Measurements from ENCODE around the gene MRPS6. TPM values are rescaled to one million over a fixed set of nuclear protein-coding genes. Genes with fewer than 3 reads are reported as not detected.

MRPS6 gene
- total and polyA plus RNA-seq, 2 experiments from 2014 or later, result 13.7 to 83.9 TPM

GRCh38 chr21:34191876-34192275 lies 118.5 kb downstream of the MRPS6 start:
- H3K9me2 ChIP-seq (ENCODE audit: insufficient read depth), result no peaks in the 10 kb centered on the region
- no peaks in the 10 kb centered on the region for H4K20me1 ChIP-seq (ENCODE audit: insufficient read depth)
- peaks cover 5% of the 10 kb centered on the region; the same call in 1 of the 2 replicates for H3F3A ChIP-seq (ENCODE audit: insufficient read depth)
- no peaks in the 10 kb centered on the region for H3K9me3 ChIP-seq (ENCODE audit: low read depth)
- H3K36me3 ChIP-seq (ENCODE audit: low read depth), result no peaks in the 10 kb centered on the region
- no peak overlapping the region for H3K27ac ChIP-seq
- DNase-seq, result no peak
- whole genome bisulfite sequencing, 2 experiments (ENCODE audit: low coverage in 1 of 2, low lambda C conversion rate in 2 of 2, missing lambda C conversion rate in 2 of 2), result 95 to 100% methylated on average over 1 of the region's 1 CpG
- no peak overlapping the region for H3K4me2 ChIP-seq (ENCODE audit: unreplicated experiment)
- no peak overlapping the region for H3K9ac ChIP-seq
- no peaks in the 10 kb centered on the region for H3K4me1 ChIP-seq (ENCODE audit: insufficient read depth)
- no peak overlapping the region for H2AFZ ChIP-seq
- no peak overlapping the region for H3K4me3 ChIP-seq
- no peaks in the 10 kb centered on the region for H3K79me2 ChIP-seq (ENCODE audit: insufficient read depth)
- in situ Hi-C loops (cut with MboI), result no loop called here
- TF ChIP-seq EZH2 (IDR thresholded peaks at IDR 0.05; ENCODE audit: insufficient read depth, poor library complexity, severe bottlenecking) (no peak), EZH2phosphoT487 (IDR thresholded peaks at IDR 0.05; ENCODE audit: insufficient read depth, low read depth) (no peak)
- H3K27me3 ChIP-seq (replicated peaks; ENCODE audit: insufficient read depth), result no peaks in the 10 kb centered on the region

Other genes starting within 250 kb of the MRPS6 start
- 91.4 and 122 TPM in 2 replicates for gene ATP5PO, start 157.8 kb upstream of the MRPS6 start, total RNA-seq (2014; rRNA removed; shearing (Covaris generic))
- 236 and 237 TPM in 2 replicates for gene ATP5PO, start 157.8 kb upstream of the MRPS6 start, polyA plus RNA-seq (2016; fragmentation: Nextera tagmentation; extraction: Ambion mirVana)
- 9.5 and 10.8 TPM in 2 replicates for gene SLC5A3, start within 50 bp of the MRPS6 start, total RNA-seq (2014; rRNA removed; shearing (Covaris generic))
- 2.6 and 3.0 TPM in 2 replicates for gene SLC5A3, start within 50 bp of the MRPS6 start, polyA plus RNA-seq (2016; fragmentation: Nextera tagmentation; extraction: Ambion mirVana)